Brain pericyte (primary cell): Measurements from ENCODE around the gene NOL4L.

Experiments used
- DNase-seq: peaks from one replicate; pipeline ENCODE4 v3.0.0-alpha.2; 2012; ENCODE audit warnings: low read depth, low spot score

NOL4L gene, protein sequence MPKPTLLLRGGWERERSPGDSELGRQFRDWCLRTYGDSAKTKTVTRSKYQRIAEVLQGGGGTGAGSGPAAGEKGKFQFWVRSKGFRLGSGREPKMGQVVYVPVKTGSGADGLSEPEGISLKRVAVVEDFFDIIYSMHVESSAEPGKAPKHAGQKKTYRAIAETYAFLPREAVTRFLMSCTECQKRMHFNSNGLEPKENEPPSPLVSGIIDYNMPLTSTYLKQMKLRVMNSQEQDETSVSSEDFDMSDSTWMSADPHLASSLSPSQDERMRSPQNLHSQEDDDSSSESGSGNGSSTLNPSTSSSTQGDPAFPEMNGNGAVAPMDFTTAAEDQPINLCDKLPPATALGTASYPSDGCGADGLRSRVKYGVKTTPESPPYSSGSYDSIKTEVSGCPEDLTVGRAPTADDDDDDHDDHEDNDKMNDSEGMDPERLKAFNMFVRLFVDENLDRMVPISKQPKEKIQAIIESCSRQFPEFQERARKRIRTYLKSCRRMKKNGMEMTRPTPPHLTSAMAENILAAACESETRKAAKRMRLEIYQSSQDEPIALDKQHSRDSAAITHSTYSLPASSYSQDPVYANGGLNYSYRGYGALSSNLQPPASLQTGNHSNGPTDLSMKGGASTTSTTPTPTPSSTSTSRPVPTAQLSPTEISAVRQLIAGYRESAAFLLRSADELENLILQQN

DNA sequence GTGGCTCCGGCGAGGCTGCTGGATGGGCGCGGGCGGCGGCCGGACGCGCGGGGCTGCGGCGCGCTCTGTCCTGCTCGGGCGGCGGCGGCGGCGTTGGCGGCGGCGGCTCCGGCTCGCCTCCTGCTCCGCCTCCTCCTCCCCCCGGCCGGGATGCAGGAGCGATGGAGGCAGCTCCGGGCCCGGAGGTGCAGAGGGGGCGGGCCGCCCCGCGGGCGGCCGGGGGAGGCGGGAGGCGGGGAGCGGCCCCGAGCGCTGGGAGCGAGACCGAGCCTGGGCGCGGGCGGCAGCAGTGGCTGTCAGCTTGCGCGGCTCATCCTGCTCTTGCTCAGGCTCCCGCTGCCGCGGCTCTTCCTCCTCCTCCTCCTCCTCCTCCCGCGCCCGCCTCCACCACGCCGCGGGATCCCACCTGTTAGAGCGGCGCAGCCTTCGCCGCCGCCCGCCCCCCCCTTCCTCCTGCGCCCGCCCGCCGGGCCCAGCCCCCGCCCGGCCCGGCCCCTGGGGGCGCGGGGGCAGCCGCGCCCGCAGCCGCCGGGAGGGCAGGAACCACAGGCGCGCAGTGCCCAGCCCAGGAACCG is at the start of gene NOL4L:
TSS of gene NOL4L (minus strand) at position 323 of the 575 bp plus-strand sequence. CDS start 443 bp downstream, outside the sequence.
- no peak for DNase-seq

DNA sequence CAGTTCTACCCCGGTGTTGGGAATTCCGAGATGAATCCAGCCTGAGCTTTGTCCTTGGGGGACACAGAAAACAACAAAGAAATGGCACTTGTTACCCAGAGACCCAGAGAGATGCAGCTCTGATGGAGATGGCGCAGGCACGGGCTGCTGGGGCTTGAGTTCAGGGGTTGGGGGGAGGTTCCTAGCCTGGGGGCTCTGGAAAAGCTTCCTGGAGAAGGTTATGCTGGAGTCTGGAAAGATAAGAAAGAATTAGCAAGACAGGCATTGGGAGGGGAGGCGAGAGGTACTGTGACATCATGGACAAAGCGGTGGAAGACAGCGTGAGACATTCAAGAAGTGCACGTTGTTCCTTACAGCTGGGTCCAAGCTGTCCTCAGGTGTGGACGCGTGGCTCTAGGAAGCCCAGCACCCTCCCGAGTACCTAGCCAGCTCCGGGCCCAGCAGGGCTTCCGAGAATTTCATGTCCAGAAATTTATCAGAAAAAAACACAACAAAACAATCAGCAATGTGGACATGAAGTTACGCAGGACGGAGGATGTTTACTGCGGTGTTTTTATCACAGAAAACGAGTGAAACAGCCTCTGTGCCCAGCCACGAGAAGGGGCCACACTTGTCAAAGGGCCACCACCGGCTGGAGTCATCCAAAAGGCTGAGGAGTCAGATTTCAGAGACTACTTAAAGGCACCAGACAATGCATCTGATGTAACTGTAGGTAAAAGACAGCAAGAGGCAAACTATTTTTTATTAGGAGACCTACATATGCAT is 49.1 kb upstream of the NOL4L start:
- DNase-seq = no peak

DNA sequence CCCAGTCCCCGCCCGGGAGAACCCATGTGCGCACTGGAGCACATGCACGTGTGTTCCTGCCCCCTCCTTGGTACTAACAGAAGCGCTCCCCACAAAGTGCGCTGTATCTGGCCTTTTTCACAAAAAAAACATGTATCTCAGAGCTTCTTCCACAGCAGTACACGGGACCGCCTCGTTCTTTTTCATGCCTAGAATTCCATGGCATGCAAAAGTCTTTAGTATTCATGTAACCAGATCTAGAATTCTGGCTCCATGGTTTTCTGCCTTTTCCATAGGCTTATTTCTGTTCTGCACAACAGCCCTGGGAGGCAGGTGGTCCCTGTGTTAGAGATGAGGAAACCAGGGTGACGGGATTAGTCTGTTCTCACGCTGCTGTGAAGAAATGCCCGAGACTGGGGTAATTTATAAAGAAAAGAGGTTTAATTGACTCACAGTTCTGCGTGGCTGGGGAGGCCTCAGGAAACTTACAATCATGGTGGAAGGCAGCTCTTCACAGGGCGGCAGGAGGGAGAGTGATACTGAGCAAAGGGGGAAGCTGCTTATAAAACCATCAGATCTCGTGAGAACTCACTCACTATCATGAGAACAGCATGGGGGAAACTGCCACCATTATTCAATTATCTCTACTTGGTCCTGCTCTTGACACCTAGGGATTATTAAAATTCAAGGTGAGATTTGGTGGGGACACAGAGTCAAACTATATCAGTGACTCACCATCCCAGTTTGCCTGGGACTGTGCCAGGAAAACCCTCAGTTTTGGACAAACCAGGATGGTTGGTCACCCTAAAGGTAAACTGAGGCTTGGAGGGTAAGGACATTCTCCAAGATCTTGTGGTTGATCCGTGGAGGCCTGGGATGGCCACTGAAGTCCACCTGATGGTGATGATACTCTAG is 47.6 kb upstream of the NOL4L start:
- no peak for DNase-seq

DNA sequence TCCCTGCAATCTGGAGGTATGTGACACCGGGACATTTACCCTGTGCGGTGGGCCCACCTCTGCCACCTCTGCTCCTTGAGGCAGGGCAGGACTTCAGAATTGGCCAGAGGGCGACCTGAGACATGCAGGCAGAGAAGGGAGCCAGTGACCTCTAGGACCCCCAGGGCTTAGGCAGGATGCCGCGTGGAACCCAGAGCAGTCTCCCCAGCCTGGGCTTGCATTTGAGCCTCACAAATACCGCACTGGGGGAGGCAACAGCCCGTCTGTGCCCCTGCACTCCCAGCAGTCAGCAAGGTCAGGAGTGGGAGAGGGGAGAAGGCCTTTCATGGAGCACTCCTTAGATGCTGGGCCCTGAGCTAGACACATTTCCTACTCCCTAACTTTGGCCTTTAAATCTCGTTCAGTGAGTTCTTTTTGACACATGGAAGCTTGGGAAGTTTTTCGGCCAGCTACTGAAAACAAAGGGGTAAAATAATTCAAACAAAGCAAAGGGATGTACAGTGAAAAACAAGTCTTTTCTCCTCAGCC is 46.9 kb upstream of the NOL4L start:
- no peak for DNase-seq

DNA sequence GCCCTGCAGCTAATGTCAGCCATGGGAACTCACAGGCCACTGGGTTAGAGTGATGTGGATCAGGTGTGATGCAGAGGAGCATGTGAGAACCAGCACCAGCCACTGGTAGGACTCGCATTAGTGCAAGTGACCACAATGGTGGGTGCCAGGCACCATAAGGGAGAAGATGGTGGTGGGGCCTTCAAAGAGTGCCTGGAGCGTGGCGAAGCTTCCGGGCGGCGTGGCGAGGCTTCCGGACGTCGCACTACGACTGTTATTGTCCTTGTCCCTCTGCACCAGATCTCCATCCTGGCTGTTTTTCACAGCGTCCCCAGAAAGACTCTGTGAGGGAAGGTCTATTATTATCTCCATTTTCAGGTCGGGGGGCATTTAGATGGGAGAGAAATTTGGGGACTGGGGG is 44.7 kb upstream of the NOL4L start:
- DNase-seq = no peak

DNA sequence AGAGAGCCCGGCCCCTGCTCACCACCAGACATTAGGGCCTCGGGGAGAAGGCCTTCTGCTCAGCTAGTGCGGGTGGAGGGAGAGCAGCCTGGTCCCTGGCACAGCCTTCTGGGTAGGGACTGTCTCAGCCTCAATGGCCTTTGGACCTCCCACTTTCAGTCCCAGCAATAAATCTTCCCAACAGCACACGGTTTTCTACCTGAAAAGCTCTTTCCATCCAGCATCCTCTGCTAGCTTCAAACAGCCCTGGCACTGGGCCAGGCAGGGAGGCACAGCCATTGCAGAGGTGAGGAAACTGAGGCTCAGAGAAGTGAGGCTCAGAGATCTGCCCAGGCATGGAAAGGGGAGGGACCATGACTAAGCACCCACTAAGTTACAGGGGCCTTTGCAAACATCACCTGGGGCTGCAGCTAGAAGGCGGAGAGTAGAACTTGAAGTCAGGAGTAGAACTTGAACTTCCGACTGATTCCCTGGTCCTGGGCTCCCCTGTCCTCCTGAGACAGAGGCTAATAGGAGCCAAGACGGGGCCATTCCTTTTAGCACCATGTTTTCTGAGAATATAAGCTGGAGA is 43.9 kb upstream of the NOL4L start:
- DNase-seq = no peak

DNA sequence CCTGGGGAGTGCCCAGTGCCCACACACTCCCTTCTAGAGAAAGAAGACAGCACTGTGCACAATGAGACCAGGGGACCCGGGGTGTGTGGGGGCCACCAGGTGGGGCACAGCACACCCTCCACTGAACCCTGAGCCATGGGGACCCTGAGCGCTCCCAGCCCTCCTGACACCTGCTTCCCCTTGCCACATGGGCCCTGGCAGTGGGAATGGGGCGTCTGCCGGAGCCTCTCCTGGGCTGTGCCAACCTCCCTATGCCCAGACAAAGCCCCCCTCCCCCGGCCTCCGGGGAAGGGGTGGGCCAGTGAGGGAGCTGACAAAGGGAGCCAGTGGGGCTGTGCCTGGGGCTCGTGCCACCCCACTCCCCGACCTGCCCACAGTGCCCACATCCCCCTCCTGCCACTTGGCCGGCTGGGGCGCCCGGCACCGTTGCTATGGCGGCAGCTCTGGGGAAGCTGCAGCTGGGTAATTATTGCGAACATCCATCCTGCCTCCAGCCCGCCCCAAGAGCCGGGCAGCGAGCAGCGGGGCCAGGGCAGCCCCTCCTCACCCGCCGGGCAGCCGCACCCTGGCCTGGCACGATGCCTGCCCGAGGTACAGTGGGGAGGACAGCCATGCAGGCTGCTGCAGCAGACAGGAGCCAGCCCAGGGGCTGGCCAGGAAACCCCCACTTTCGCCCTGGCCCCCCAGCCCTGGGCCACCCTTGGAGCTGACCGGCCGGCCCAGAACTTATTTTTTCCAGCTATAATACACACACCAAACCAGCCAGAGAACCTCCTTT is 41.9 kb upstream of the NOL4L start:
- DNase-seq = no peak

DNA sequence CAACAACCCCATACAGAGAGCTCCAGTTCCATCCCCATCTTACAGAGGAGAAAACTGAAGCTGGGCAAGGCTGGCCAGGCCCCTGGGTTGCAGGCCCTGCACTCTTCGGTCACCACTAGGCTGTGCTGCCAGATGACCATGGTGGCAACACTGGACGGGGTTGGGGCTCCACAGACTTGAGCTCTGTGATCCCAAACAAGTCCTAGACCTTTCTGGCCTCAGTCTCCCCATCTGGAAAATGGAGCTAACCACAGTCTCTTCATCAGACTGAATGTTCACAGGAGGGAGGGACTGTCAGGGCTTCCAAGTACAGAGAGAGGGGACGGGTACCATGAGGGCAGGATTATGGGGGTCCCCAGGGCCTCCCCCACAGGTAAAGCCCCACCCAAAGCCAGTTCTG is 41.3 kb upstream of the NOL4L start:
- no peak for DNase-seq

DNA sequence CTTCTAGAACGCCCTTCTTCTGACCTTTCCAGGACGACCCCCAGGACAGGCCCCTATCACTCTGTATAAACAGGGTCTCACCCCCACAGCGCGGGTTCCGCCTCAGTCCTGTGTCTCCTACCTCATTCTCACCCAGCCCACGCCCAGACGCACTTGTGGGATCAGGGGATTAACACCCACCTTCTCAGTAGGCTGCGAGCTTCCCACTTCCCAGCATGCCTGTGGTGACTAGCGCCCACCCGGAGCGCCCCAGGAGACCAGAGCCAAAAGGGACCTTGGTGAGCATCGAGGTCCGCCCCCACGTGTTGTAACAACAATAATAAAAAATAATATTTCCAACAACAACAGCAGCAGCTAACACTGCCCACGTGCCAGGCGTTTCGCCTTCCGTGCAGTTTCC is 40.9 kb upstream of the NOL4L start:
- no peak for DNase-seq

DNA sequence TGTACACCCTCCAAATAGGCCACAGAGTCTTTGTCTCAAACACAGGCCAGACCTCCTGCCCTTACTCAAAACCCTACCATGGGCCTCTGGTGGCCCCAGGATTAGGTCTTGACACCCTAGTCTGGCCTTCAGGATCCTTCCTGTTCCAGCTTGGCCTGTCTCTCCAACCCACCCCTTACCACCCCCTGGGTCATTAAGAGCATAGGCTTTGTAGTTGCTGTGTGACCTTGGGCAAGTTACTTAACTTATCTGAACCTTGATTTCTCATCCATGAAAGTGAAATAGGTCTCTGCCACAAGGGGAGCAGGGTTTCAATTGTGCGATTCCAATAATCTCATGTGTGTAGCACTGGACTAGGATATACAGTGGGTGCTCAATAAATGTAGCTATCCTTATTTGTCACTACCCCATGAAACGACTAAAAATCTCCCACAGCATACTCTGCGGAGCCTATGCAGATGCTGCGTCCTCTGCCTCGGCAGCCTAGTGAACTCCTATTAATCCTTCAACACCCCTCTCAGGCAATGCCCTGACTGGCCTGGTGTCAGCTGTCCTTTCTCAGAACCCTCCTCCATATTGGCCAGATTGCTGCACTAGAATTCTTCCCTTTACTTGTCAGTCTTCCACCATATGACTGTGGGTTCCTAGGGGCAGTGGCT is 39.7 kb upstream of the NOL4L start:
- DNase-seq = no peak

DNA sequence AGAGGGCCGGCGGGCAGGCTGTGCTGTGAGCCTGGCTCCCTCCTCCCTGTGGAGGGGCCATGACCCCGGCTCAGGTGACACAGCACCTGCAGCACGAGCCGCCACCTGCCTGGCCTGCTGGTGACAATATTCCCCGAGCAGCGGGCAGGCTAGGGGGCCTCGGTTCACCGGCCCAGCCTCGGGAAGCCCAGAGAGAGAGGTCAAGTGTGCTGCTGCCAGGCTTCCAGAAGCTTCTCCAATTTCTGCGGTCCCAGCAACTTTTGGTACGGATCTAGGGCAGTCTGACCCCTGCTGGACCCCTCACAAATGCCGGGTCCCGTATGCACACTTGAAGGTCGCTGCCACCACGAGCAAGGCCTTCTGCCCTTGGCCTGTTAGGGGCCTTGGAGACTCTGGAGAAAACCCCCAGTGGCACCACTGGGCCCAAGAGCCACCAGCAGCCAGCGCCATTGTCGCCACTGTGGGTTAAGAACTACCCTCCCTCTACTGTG is 38.6 kb upstream of the NOL4L start:
- no peak for DNase-seq

DNA sequence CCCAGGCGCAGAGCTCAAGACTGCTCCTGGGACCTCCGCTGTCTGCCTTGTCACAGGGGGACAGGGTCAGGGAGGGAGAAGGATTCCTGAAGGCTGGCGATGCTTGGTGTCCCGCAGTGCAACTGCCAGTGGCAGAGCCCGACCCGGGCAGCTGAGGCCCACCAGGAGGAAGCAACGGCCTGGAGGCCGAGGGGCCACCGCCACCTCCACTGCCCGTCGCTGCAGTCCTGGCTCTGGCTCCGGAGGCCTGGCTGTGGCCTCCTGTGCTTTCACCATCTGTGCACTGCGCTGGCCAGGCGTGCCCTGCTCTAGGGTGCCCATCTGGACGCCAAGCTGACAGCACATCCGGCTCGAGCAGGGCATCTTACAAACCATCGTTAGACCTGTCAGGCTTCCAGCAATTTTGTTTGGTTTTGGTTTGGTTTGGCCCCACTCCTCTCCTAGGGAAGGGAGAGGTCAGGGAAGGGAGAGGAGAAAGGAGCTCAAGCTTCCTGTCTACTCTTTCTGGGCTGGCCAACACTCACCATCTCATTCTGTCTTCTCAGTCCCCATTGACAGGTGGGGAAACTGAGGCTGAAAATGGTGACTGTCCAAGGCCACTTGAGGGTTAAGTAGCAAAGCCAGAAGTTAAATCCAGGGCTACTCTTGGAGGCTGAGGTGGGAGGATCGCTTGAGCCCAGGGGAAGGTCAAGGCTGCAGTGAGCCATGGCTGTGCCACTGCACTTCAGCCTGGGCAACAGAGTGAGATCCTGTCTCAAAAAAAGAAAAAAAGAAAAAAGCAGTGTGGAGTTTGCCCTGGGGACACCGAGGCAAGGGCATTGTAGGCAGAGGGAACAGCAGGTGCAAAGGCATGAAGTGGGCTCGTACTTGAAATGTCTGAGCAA is 37.7 kb upstream of the NOL4L start:
- DNase-seq = no peak

DNA sequence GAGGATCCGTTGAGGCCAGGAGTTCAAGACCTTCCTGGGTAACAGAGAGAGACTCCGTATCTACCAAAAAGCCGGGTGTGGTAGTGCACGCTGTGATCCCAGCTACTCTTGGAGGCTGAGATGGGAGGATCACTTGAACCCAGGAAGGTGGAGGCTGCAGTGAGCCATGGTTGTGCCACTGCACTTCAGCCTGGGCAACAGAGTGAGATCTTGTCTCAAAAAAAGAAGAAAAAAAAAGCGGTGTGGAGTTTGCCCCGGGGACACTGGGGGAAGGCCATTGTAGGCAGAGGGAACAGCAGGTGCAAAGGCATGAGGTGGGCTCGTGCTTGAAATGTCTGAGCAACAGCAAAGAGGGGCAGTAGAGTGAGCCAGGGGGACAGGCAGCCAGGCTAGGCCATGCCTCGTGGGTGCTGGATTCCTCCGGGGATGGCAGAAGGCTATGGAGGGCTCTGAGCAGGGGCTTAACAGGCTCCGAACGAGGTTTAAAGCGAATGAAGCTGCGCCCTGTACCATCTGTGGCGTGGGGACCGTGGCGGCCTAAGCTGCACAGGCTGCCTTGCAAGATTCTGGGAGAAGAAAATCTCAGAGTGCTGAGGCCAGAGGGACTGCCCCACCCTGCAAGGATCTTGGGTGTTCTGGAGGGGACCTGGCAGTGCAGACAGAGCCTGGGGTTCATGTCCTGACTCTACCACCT is 36.9 kb upstream of the NOL4L start:
- DNase-seq = no peak

DNA sequence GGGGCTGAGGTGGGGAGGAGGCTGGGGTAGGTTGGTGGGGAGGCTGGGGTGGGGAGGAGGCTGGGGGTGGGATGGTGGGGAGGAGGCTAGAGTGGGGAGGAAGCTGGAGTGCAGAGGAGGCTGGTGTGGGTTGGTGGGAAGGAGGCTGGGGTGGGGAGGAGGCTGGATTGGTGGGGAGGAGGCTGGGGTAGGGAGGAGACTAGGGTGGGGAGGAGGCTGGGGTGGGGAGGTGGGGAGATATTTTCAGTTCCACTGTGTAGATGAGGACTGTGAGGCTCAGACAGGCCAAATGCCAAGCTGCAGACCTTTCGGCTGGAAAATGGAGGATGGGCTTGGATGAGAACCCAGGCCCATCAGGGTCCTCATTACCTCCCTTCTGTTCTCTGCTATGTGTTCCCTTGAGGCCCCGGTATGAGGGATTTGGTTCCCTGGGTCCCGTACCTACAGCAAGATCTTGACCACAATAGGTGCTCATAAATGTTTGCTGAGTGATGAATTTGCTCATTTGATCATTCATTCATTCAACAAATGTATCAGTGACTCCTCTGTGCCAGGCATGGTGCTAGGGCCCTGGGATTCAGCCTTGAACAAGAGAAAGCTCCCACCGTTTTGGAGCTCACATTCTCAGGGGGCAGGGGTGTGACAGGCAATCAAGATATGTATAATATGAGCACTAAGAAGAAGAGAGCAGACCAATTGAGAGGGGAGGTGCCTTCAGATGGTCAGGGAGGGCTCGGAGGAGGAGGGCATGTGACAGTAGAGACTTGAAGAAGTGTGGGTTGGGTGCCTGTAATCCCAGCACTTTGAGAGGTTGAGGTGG is 36.1 kb upstream of the NOL4L start:
- DNase-seq = peak; percentile 50

DNA sequence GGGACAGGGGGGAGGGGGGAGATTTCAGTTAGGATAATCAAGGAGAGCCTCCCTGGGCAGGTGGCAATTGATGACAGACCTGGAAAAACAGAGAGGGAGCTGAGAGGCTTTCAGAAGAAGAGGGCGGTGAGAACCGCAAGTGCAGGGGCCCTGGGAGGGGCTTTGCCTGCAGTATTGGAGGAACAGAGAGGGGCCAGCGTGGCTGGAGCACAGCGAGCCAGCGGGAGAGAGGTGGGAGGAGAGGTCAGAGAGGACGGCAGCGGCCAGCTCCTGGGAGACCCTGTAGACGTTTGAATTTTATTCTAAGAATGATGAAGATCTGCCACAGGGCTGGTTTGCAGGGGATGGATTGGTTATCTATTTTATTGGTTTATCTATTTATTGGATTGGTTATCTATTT is 34.5 kb upstream of the NOL4L start:
- DNase-seq = no peak

DNA sequence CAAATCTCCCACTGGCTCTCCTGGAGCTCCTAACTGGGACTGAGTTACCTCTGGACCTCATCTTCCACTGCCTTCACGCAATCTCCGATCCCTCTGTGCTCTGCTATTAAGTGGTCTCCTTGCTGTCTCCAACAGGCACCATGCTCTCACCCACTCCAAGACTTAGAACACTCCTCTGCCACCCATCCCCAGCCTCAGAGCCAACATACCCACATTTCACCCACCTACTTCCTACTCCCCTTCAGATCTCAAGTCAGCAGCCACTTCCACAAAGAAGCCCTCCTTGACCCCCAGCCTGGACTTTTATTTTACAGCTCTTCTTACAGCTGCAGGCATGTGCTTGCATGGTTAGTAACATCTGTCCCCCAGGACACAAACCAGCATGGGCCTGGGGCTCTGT is 29.6 kb upstream of the NOL4L start:
- no peak for DNase-seq

DNA sequence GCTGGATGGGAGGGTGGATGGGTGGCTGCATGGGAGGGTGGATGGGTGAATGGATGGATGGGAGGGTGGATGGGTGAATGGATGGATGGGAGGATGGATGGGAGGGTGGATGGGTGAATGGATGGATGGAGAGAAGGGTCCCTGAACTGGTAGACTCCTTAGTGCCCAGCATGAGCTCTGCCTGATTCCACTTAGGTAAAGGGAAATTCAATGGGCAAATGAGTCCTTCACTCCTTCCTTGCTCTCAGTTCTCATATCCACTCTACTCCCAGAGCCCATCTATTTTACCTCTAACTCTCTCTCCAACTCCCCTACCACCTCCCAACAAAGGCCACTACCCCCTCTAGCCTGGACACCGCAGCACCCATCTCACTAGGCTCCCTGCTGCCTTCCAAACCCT is 29.2 kb upstream of the NOL4L start:
- no peak for DNase-seq
